Measurements from ENCODE around the gene ADAMTSL3. TPM values are rescaled to one million over a fixed set of nuclear protein-coding genes. Genes with fewer than 3 reads are reported as not detected.

Gene ADAMTSL3
- total RNA-seq, 1 donor from 2014 or later: 11.6 TPM

DNA sequence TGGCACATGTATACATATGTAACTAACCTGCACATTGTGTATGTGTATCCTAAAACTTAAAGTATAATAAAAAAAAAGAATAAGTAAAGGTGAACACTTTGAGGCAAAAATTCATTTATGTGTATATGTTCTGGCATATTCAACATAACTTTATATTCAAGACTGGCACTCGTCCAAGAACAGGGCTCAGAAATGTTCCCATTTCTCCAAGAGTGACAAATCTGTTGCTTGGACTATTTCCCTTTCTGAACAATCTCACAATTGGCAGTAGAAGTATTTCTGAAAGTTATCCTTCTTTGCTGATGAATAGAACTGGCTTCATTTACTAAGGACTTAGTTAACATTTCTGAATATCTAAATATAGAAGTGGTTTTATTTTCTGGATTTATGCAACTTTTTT lies 212.8 kb downstream of the ADAMTSL3 start:
- peak; percentile 61 for DNase-seq (ENCODE audit: low spot score)

DNA sequence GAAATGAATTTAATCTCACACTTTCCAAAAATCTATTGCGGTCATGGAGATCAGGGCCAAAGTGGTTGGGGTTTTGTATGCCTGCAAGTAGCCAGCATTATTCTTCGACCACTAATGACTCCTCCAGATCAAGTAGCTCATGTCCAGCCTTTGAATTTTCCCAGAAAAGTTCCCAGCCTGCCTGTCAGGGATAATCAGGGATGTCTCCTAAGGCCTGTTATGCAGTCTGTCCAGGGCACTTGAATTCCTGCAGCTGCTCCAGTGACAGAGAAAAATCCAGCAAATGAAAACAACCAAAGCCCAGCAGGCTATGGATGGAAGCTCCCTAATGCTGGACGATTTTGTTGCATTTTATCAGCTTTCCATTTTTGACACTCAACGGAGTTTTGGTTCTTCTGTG lies 215.4 kb downstream of the ADAMTSL3 start:
- peak; percentile 96 for DNase-seq (ENCODE audit: low spot score)

DNA sequence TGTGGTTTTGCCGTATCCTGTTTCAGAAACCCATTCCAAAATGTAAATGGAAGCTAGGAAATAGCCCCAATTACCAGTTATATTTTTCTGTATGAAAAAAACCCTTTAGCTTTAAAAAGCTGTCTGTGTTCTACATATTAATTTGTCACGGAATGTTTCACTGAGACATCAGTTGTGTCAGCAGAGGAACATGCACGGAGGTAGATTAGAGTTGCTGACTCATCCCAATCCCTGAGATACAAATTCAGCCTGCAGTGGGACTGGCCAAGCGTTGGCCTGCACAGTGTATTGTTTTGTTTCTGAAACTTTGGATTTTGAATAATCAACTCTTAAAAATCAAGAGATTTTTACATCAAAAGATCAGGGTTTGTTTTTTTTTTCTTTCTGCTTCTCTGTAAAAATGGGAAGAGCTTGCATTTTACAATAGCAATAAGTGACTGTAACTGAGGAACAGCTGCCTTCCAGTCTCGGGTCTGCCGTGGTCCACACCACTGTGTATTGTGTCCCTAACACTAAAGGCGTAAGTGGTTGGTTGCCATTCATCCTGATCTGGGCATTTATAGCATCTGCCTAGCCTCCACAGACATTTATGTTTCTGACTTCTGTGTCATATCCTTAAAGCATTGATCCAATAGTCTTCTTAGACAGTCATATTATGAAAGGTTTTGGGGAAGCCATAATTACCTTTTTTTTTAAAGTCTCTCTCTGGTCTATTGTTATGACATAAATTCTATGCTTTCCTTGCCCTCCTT lies 218.1 kb downstream of the ADAMTSL3 start:
- DNase-seq (ENCODE audit: low spot score): peak; percentile 88

DNA sequence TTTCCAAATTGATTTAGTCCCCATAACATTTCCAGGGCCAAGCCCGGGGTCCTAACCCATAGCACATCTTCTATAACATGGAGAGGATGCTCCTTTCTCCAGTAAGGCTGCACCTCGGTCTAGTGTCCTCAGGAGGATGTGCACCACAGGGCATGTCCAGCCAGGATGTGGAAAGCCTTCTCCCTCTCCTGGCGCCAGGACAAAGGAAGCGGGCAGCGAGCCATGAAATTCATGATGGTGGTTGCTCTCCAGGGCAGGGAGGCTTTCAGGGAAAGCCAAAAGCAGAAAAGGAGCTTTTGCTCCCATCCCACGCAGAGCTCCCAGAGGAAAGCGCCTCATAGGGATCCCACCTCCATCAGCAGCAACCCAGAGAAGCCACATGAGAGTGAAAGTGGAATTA lies 220.0 kb downstream of the ADAMTSL3 start:
- no peak for DNase-seq (ENCODE audit: low spot score)

DNA sequence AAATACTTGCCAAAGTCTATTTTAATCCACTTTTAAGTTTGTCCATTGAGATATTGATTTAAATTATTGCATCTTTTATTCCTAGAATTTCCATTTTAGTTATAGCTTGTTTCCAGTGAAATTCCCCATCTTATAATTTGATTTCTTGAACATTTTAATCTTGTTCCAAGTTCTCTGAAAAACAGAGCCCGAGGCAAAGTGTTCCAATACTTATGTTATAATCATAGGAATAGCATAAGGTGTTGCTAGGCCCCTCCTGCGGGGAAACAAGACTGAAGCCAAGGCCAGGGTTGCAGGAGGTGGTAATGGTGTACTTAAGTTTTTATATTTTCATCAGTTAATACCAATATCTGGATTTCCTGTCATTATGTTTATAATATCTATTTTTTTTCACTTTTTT lies 226.6 kb downstream of the ADAMTSL3 start:
- no peak for DNase-seq (ENCODE audit: low spot score)

DNA sequence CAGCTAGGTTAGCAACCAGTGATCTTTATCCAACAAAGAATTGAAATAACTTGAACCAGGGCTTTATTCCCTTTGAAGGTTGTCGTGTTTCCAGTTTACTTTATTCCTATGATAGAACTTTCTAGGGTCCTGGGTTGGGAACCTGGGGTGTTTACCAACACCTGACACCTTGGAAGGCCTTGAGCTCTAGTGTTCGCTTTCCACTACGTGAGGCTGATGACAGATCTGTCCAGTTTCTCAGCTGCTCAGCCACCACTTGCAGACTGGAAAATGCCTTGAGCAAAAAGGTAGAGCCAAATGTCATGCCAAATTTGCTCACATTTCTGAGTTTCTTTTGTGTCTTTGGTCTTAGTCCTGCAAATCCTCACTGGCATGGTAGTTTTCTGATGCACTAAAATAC lies 227.2 kb downstream of the ADAMTSL3 start:
- no peak for DNase-seq (ENCODE audit: low spot score)

DNA sequence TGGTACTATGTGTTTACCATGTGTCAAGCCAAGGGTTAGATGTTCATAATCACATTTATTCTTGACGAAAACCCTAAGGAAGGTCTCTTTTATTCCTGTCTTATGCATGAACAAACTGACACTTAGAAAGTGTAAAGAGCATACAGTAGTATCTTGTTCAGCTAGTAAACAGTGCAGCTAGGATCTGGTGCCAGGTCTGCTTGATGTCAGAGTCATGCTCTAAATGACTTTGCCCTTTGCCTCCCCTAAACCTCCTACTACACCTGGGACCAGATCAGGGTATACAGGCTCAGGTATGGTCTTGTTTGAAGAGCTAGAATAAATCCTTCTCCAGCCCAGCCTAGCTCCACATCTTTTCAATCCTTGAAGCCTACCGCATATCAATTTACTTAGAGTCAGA lies 232.4 kb downstream of the ADAMTSL3 start:
- no peak for DNase-seq (ENCODE audit: low spot score)

DNA sequence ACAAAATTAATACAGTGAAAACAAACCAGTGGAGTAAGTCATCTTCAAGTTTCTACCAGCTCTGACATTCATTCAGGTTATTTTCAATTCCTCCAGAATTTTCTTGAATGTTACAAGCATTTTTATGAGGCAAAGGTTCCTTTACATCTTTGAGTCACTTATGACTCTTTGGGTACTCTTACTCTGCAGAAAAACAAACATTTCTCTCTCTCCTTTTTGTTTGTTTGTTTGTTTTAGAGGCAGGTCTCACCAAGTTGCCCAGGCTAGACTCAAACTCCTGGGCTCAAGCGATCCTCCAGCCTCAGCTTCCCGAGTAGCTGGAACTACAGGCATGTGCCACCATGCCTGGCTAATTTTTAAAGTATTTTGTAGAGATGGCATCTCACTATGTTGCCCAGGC lies 233.5 kb downstream of the ADAMTSL3 start:
- DNase-seq (ENCODE audit: low spot score): no peak

DNA sequence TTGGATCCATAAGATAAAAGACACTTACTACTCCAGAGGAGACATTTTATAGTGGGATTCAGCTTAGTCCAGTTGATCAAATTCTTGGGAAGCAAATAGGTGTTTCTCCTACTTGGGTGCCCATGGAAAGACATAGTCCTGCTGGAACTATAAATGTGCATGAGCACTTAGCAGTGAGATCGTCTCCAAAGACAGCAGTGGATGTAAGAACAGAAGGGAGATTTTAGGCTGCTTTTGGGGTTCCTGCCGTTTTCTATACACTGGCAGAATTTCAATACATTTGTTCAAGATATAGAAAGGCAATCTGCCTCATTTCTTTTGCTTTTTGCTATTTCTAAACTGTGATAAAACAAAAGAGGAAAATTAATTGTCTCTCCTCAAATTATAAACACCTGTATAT lies 234.0 kb downstream of the ADAMTSL3 start:
- no peak for DNase-seq (ENCODE audit: low spot score)

DNA sequence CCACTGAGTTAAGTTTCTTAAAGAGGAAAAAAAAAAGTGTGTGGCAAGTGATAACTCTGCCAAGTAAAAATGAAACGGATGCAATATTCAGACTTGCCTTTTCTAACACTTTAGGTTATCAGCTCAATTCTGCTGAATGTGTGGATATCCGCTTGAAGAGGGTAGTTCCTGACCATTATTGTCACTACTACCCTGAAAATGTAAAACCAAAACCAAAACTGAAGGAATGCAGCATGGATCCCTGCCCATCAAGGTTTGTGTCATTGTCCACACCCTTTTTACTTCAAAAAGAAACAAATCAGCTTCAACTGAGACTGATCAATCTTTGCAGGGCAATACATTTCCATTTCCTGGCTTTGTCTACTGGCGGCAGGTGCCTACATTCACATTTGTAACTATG lies 236.1 kb downstream of the ADAMTSL3 start:
- DNase-seq (ENCODE audit: low spot score): no peak

DNA sequence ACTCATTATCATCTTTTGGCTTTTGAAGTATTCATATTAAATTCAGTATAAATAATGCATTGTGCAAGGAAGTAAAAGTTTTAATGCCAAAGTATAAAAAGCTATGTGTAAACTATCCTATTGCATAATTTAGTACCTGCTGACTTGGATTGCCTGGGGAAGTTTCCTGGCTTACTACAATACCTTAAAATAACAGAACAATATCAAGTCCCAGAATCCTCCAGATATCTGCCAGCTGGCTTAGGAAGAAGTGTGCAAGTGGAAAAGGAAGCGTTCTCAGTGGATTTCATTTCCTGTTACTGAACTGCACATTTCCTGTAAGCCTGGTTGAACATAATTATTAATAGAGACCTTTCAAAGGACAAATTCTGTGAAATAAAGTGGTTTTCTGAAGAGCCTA lies 236.7 kb downstream of the ADAMTSL3 start:
- DNase-seq (ENCODE audit: low spot score): no peak

DNA sequence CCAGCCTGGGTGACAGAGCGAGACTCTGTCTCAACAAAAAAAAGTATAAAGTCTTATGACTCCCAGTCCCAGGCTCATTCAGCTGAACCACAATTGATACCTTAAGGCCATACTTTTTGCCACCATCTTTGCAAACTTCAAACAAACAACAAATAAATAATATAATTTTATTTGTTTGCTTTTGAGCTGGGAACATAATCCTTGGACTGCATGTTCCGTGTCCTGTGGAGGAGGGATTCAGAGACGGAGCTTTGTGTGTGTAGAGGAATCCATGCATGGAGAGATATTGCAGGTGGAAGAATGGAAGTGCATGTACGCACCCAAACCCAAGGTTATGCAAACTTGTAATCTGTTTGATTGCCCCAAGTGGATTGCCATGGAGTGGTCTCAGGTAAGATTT lies 238.6 kb downstream of the ADAMTSL3 start:
- DNase-seq (ENCODE audit: low spot score): no peak

DNA sequence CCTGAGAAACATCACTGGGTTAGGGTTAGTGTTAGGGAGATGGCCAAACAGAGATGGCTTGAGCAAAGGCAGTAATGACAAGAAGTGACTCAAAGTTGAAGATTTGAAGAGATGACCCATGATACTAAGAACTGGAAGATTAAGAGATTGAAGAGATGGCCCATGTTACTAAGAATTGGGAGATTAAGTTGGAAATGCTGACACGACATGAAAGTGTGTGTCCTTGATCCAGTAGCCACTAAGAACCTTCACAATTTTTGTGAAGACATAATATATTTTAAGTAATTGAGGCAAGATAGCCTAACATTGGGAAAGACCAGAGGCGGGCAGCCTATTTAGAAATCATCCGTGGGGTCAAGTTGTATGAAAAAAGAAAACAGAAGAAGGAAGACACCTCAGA lies 239.4 kb downstream of the ADAMTSL3 start:
- DNase-seq (ENCODE audit: low spot score): no peak

DNA sequence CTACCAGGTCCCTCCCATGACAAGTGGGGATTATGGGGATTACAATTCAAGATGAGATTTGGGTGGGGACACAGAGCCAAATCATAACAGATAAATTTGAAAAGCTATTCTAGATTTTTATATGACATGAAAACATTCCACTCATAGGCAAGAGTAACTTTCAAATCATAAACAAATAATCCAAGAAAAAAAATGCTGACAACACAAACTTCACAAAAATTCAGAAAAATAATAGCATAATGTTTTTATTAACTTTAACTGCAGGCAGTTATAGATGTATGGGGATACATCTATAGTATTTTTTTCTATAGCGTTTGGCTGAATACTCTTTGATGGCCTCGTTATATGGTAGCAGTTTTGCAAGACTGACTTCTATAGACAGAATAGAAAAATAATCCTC lies 243.1 kb downstream of the ADAMTSL3 start:
- DNase-seq (ENCODE audit: low spot score): no peak

DNA sequence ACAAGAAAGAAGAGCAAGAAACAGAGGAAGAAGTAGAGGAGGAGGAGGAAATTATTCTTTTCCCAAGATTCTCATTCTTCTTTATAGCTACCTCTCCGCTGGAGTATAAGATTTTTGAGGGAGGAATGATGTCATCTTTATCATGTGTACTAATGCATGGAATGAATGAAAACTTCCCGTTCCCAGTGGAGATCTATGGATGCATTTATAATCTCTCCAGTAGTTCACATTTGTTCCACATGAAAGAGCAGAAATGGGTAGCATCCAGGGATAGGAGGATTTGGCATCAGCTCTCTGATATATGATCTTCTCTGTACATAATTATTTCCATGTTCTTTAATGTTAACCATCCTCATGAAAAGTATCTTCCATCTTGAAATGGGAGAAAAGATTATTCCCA lies 244.4 kb downstream of the ADAMTSL3 start:
- DNase-seq (ENCODE audit: low spot score): no peak

DNA sequence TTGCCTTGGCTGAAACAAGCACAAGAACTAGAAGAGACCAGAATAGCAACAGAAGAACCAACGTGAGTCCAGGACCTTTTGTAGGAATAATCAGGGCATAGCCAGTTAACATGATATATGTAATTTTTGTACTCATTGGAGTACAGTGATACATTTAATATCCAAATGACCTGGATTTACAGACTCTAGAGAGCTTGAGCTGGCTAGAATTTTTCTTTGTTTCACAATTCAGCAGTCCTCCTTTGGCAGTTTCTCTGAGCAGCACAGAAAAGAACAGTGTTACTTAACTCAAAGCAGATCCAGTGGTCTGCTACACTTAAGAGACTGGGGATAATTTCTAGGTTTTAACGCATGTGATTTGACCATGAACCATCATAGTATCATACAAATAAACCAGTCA lies 245.7 kb downstream of the ADAMTSL3 start:
- DNase-seq (ENCODE audit: low spot score): peak; percentile 20

DNA sequence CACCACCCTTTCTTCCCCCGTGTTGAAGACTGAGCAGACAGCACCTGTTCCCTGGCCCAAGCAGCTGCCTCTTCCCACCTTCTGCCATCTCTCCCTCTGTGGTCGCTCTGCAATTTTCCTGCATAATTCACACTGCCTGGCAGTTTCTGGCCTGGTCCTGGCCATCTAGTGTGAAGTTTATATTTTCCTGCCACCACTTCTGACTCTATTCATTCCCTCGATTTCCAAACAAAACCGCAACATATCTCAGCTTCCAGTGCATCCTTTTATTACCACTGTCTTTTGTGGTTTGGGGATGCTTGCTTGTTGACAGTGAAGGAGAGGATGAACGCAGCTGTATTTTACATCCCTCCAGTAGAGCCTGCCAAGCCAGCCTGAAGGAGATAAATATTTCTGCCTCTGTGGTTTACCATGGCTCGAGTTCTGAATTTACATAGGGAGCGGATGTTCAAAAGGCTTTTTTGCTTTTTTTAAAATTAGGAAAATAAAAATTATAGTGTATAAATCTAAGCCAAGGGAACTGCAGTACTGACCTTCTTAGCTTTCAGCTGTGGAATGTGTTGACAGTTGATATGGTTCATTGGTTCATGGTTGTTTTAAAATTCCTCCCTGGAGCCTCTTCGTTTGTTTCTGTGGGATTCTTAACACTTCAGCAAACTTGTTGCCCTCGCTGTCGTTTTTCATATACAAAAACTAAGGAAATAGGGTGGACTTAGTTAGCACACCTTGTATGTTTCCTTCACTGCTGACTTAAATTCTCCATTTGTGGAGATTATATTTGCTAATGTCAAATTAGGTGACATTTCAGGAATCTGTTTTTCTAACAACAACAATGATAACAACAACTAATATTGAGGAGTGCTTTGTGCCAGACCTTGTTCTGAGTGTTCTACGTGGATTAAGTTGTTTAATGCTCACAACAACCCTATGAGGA lies 250.5 kb downstream of the ADAMTSL3 start:
- DNase-seq (ENCODE audit: low spot score): peak; percentile 95

DNA sequence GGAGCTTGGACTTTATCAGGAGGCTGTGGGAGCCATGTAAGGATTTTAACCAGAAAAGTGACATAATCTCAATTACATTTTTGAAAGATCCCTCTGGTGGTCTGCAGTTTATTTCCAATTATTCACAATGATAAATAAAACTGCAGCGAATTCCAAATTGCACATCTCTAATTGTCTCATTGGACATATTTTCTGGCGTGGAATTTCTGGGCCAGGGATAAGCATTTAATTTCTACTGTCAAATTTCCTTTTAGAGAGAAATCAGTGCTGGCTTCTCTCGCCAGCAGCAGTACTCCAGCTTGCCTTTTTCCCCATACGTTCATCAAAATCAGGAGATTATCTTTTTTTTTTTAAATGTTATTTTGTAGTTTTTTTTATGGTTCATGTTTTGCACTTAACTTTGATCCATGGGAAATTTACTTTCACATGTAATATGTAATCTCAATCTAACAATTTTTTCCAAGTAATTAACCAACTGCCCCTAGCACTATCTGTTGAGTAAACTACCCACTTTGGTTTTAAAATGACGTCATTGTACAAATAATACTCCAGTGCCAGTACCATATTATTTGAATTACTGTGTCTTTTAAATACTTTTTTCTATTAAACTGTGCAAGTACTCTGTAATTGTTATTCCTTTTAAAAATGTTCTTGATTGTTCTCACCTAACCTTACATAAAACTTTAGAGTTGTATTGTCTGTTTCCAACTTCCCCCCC lies 251.8 kb downstream of the ADAMTSL3 start:
- no peak for DNase-seq (ENCODE audit: low spot score)

DNA sequence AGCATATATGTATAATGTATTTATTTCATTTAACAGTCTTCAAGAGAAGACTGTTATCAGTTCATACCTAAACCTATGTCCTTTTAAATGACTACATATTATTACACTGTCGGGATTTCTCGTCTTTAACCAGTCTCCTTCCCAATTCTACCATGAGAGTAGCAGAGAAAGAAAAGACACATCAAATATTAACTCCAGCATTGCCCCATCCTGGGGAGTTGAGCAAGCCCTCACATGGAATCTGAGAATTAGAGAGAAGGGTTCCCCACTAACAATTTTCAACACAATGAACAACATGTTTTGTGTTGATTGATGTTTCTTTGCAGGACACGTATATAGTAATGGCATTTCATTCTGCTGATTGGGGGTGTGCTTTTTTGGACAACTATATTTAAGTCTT lies 257.4 kb downstream of the ADAMTSL3 start:
- DNase-seq (ENCODE audit: low spot score): no peak

DNA sequence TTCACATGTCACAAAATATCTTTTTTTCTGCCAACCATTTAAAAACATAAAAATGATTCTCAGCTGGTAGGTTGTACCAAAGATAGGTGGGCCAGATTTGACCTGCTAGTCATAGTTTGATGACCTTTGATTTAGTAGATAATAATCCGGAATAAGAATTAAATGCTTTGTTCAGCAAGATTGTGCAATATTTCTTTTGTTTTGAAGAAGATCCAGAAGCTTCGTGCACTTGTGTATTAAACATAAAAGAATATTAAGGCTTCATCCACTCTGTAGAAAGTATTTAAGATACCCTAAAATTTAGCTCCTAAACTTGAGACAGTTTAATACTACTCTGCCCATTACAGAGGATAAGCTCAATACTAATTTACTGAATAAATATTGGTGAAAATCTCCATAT lies 258.4 kb downstream of the ADAMTSL3 start:
- no peak for DNase-seq (ENCODE audit: low spot score)

DNA sequence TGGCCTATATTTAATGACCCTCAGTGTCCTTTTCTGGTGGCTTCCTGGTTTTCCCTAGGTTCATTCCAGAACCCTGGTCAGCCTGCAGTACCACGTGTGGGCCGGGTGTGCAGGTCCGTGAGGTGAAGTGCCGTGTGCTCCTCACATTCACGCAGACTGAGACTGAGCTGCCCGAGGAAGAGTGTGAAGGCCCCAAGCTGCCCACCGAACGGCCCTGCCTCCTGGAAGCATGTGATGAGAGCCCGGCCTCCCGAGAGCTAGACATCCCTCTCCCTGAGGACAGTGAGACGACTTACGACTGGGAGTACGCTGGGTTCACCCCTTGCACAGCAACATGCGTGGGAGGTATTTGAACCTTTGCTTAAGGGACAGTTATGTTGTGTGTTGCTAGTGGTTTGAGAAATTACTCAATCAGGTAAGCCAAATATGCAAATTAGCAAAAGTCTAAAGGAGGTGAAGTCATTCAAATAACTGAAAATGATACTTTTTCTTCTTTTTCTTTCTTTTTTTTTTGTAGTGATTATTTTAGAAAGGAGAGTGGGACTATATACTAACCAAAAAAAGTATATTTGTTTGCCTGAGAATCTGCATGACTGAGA lies 259.2 kb downstream of the ADAMTSL3 start:
- DNase-seq (ENCODE audit: low spot score): no peak

DNA sequence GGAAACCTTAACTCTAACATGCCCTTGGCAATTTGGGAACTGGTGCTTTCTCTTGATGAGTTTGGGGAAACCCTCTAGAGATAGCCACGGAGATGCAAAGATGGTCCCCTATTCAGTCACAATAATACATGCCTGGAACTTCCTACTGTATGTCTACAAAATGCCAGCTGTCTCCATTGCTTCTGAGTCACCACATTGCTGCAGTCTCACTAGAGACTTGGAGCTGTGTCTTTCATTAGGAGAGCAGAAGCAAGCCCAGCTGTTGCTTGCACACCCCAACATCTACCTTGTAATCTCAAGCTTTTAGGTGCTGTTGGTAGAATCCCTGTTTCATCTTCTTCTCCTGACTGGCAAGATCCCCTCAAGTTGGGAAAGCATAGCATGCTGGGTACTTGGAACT lies 261.0 kb downstream of the ADAMTSL3 start:
- DNase-seq (ENCODE audit: low spot score): no peak
